Hair follicle dermal papilla cell (primary cell): ENCODE data around the gene ADAP1. TPM values are rescaled to one million over a fixed set of nuclear protein-coding genes. Genes with fewer than 3 reads are reported as not detected.

Experiments used
- total RNA-seq: library from RNA; depleted of rRNA; stranded (reverse); fragments of >200 nt; gene quantifications from 2 replicates; pipeline ENCODE4 v1.2.3, GENCODE V29; 2012

The ADAP1 gene
- 0.16 and 0.97 TPM in 2 replicates for total RNA-seq

GRCh38 chr7:954330-955238, at the start of gene ADAP1:
TSS of gene ADAP1 (minus strand) at chr7:954680. CDS start at chr7:954477, 203 bp downstream.

GRCh38 chr7:983004-983615, 28.6 kb upstream of the ADAP1 start, which contains the start of gene CYP2W1:
TSS of gene CYP2W1 (plus strand) at chr7:983181. CDS start at chr7:983212, 31 bp downstream.

GRCh38 chr7:974820-975681, 20.6 kb upstream of the ADAP1 start, which contains the start of gene COX19:
TSS of gene COX19 (minus strand) at chr7:975549. CDS start at chr7:975509, 40 bp downstream.

GRCh38 chr7:876077-876971, 78.2 kb downstream of the ADAP1 start, which contains the start of gene GET4:
TSS of gene GET4 (plus strand) at chr7:876554. CDS start at chr7:876646, 92 bp downstream.

Other genes with a start within 250 kb of the ADAP1 start
- 24.4 and 28.2 TPM in 2 replicates for gene DNAAF5, start 228.0 kb downstream of the ADAP1 start, total RNA-seq
- gene PRKAR1B, start 227.4 kb downstream of the ADAP1 start, total RNA-seq = 8.7 and 9.2 TPM in 2 replicates
- 225 and 246 TPM in 2 replicates for gene SUN1, start 122.2 kb downstream of the ADAP1 start, total RNA-seq
- 18.3 and 22.7 TPM in 2 replicates for gene GET4, start 78.1 kb downstream of the ADAP1 start, total RNA-seq
- 10.0 and 10.4 TPM in 2 replicates for gene COX19, start 20.9 kb upstream of the ADAP1 start, total RNA-seq
- not detected in 2 replicates for gene CYP2W1, start 28.5 kb upstream of the ADAP1 start, total RNA-seq
- 1.2 and 1.6 TPM in 2 replicates for gene GPR146, start 89.9 kb upstream of the ADAP1 start, total RNA-seq
- 4.2 and 6.0 TPM in 2 replicates for gene GPER1, start 133.4 kb upstream of the ADAP1 start, total RNA-seq
- gene ZFAND2A, start 205.5 kb upstream of the ADAP1 start, total RNA-seq = 14.8 and 19.8 TPM in 2 replicates